SK-N-SH (cell line): ENCODE measurements around the gene C1orf35. TPM values are rescaled to one million over a fixed set of nuclear protein-coding genes. Genes with fewer than 3 reads are reported as not detected.

Experiments used
- CTCF ChIA-PET: fragments of 300-600, 350-600 bp; formaldehyde crosslinking; extraction: SDS; loops from one replicate; lab custom pipeline; 2021; lab: Yijun Ruan, JAX
- POLR2A ChIA-PET: fragments of 350-600 bp; sonication (Branson Sonifier 250); formaldehyde crosslinking; extraction: SDS; loops from one replicate; lab custom pipeline; 2020; ENCODE audit warnings: antibody characterized with exemption, inconsistent platforms; lab: Yijun Ruan, JAX
- DNase-seq: peaks from one replicate; pipeline ENCODE4 v3.0.0; 2012
- H2AFZ ChIP-seq: fragments of 200-600 bp; sonication (generic); 2 replicates; pipeline ENCODE4 v1.8.1; 2016; ENCODE audit warnings: antibody characterized with exemption, mild to moderate bottlenecking, low read depth
- H3F3A ChIP-seq: fragments of 200-600 bp; sonication (generic); replicated peaks from 2 replicates; pipeline ENCODE3; 2016; ENCODE audit warnings: antibody characterized with exemption, mild to moderate bottlenecking; ENCODE audit not compliant: insufficient read depth
- H3K27ac ChIP-seq, 2 experiments: fragments of 200-500 bp in 1 of 2; fragments of 200-600 bp in 1 of 2; sonication (Bioruptor generic) in 1 of 2; sonication (generic), shearing (Covaris generic) in 1 of 2; 2 replicates each; pipeline versions ENCODE4 v1.5.1 to v1.6.1; 2014 to 2016; ENCODE audit warnings: low read depth in 2 of 2, inconsistent platforms in 1 of 2, low read length in 1 of 2, mild to moderate bottlenecking in 1 of 2, mixed read lengths in 1 of 2
- H3K27me3 ChIP-seq: fragments of 200-600 bp; sonication (generic), shearing (Covaris generic); 2 replicates; pipeline ENCODE4 v1.6.1; 2016; ENCODE audit warnings: mixed run types; ENCODE audit not compliant: insufficient read depth
- H3K36me3 ChIP-seq, 2 experiments: fragments of 200-500 bp in 1 of 2; fragments of 200-600 bp in 1 of 2; sonication (Bioruptor generic) in 1 of 2; sonication (generic) in 1 of 2; replicated peaks in 1 of 2; 2 replicates each; pipeline versions ENCODE3 to v1.5.1; 2014 to 2016; ENCODE audit warnings: low read length in 1 of 2, mild to moderate bottlenecking in 1 of 2; ENCODE audit not compliant: insufficient read depth in 2 of 2, control insufficient read depth in 1 of 2
- H3K4me1 ChIP-seq, 2 experiments: fragments of 200-500 bp in 1 of 2; fragments of 200-600 bp in 1 of 2; sonication (Bioruptor generic) in 1 of 2; sonication (generic), shearing (Covaris generic) in 1 of 2; 2 replicates each; pipeline versions ENCODE4 v1.5.1 to v1.6.1; 2014 to 2016; ENCODE audit warnings: low read depth in 1 of 2, low read length in 1 of 2, mixed run types in 1 of 2; ENCODE audit not compliant: insufficient read depth in 2 of 2, control insufficient read depth in 1 of 2
- H3K4me2 ChIP-seq: fragments of 200-600 bp; sonication (generic), shearing (Covaris generic); 2 replicates; pipeline ENCODE4 v1.6.1; 2017; ENCODE audit warnings: mixed run types
- H3K4me3 ChIP-seq, 2 experiments: fragments of 200-500 bp in 1 of 2; fragments of 200-600 bp in 1 of 2; sonication (Bioruptor generic) in 1 of 2; sonication (generic), shearing (Covaris generic) in 1 of 2; 2 replicates each; pipeline versions ENCODE4 v1.5.1 to v1.8.1; 2014 to 2016; ENCODE audit warnings: low read depth in 2 of 2, inconsistent platforms in 1 of 2, low read length in 1 of 2, mild to moderate bottlenecking in 1 of 2, mixed read lengths in 1 of 2, moderate library complexity in 1 of 2
- H3K79me2 ChIP-seq: fragments of 200-600 bp; sonication (generic); 2 replicates; pipeline ENCODE4 v1.8.1; 2017; ENCODE audit warnings: mild to moderate bottlenecking; ENCODE audit not compliant: insufficient read depth
- H3K9ac ChIP-seq: fragments of 200-600 bp; sonication (generic); 2 replicates; pipeline ENCODE4 v1.6.1; 2017; ENCODE audit warnings: mixed run types
- H3K9me2 ChIP-seq: fragments of 200-600 bp; sonication (generic); 2 replicates; pipeline ENCODE4 v1.6.1; 2017; ENCODE audit warnings: mixed run types
- H3K9me3 ChIP-seq: fragments of 200-600 bp; sonication (generic); 2 replicates; pipeline ENCODE4 v1.6.1; 2017; ENCODE audit warnings: mixed run types, mild to moderate bottlenecking, moderate library complexity
- H4K20me1 ChIP-seq: fragments of 200-600 bp; sonication (generic); 2 replicates; pipeline ENCODE4 v1.6.1; 2017; ENCODE audit warnings: mild to moderate bottlenecking, mixed run types; ENCODE audit not compliant: insufficient read depth
- CHD2 ChIP-seq: fragments of 150-350 bp; IDR thresholded peaks from 2 replicates; pipeline ENCODE4 v1.6.1; 2018; ENCODE audit warnings: low read length; ENCODE audit not compliant: partially characterized antibody
- CTCF ChIP-seq: fragments of 200-600 bp; sonication (generic); IDR thresholded peaks from 2 replicates; pipeline ENCODE4 v1.6.1; 2017; ENCODE audit warnings: antibody characterized with exemption, mild to moderate bottlenecking, moderate library complexity
- EZH2phosphoT487 ChIP-seq: fragments of 200-600 bp; sonication (generic); IDR thresholded peaks from 2 replicates; pipeline ENCODE4 v1.6.1; 2017; ENCODE audit warnings: low read depth, mixed run types, mild to moderate bottlenecking, antibody characterized with exemption, moderate library complexity, borderline replicate concordance
- FOSL2 ChIP-seq: IDR thresholded peaks from 2 replicates; pipeline ENCODE4 v1.4.0; 2012; ENCODE audit warnings: low read depth, mild to moderate bottlenecking, moderate library complexity, borderline replicate concordance
- FOXM1 ChIP-seq: IDR thresholded peaks from 2 replicates; pipeline ENCODE4 v1.4.0; 2012; ENCODE audit warnings: low read depth, mild to moderate bottlenecking
- JUND ChIP-seq: IDR thresholded peaks from 2 replicates; pipeline ENCODE4 v1.4.0; 2012
- MEF2A ChIP-seq: IDR thresholded peaks from 2 replicates; pipeline ENCODE4 v1.4.0; 2012; ENCODE audit warnings: low read depth, borderline replicate concordance
- MXI1 ChIP-seq: IDR thresholded peaks from 2 replicates; pipeline ENCODE4 v1.6.1; 2012; ENCODE audit warnings: mild to moderate bottlenecking, low read depth, low read length, improper control_type of control experiment
- NRF1 ChIP-seq: IDR thresholded peaks from 2 replicates; pipeline ENCODE4 v1.6.1; 2012; ENCODE audit warnings: low read depth, mild to moderate bottlenecking, low read length
- PBX3 ChIP-seq: IDR thresholded peaks from 2 replicates; pipeline ENCODE4; 2012
- POLR2AphosphoS5 ChIP-seq: IDR thresholded peaks from 2 replicates; pipeline ENCODE4 v1.6.1; 2012; ENCODE audit warnings: low read depth, low read length
- RAD21 ChIP-seq: IDR thresholded peaks from 2 replicates; pipeline ENCODE4 v1.6.1; 2012; ENCODE audit warnings: mild to moderate bottlenecking, low read length
- REST ChIP-seq: IDR thresholded peaks from 2 replicates; pipeline ENCODE4 v1.6.1; 2012; ENCODE audit warnings: mild to moderate bottlenecking, low read depth, low read length, moderate library complexity
- RXRA ChIP-seq: IDR thresholded peaks from 2 replicates; pipeline ENCODE4 v1.4.0; 2012; ENCODE audit warnings: low read depth, mild to moderate bottlenecking, borderline replicate concordance
- SIN3A ChIP-seq: IDR thresholded peaks from 2 replicates; pipeline ENCODE4 v1.6.1; 2012; ENCODE audit warnings: low read depth, mild to moderate bottlenecking, low read length, moderate library complexity, borderline replicate concordance
- SMC3 ChIP-seq: IDR thresholded peaks from 2 replicates; pipeline ENCODE4 v1.6.1; 2012; ENCODE audit warnings: low read depth, low read length, improper control_type of control experiment
- TCF12 ChIP-seq: IDR thresholded peaks from 2 replicates; pipeline ENCODE4 v1.4.0; 2012
- USF1 ChIP-seq: IDR thresholded peaks from 2 replicates; pipeline ENCODE4 v1.4.0; 2012; ENCODE audit warnings: low read depth, borderline replicate concordance
- ZBTB33 ChIP-seq: IDR thresholded peaks from 2 replicates; pipeline ENCODE4 v1.4.0; 2012; ENCODE audit warnings: low read depth, borderline replicate concordance
- WGBS: methylation state at CpG from one replicate; pipeline ENCODE4 v1.1.6; 2017; ENCODE audit warnings: low lambda C conversion rate; 5-methylcytosine and 5-hydroxymethylcytosine counted together
- polyA plus RNA-seq, 3 experiments: library from polyadenylated mRNA; depleted of rRNA; stranded (reverse); fragments of >200 nt; gene quantifications; 2 replicates each; pipeline ENCODE4 v1.2.3, GENCODE V29; 2012

Gene C1orf35
- polyA plus RNA-seq, 1 of the 3 experiments (the other 2 are of a cell fraction) = 42.9 TPM

- no peak; the same call in 1 of the 2 replicates for TF ChIP-seq POLR2AphosphoS5
- peak; percentile 62 for TF ChIP-seq JUND
- no peak for TF ChIP-seq CHD2
- peak; percentile 28; the same call in 1 of the 2 replicates for TF ChIP-seq TCF12
- TF ChIP-seq CTCF = no peak
- no peak for TF ChIP-seq RAD21
- TF ChIP-seq EZH2phosphoT487 = no peak
- TF ChIP-seq RXRA = no peak
- TF ChIP-seq SIN3A = no peak
- TF ChIP-seq REST = no peak
- peak; percentile 87; the same call in 1 of the 2 replicates for TF ChIP-seq FOSL2
Observed at GRCh38 chr1:228087771-228088251, 15.3 kb downstream of the C1orf35 start (continued).

GRCh38 chr1:228085287-228085951 lies 17.7 kb downstream of the C1orf35 start:
- peak overlapping the region in 1 of 2 experiments; percentile 99; a peak in 1 of 4 replicates for H3K4me3 ChIP-seq
- H3F3A ChIP-seq = peaks cover 21% of the 10 kb centered on the region
- H3K9ac ChIP-seq = peak overlapping the region; percentile 25; the same call in 1 of the 2 replicates
- peak overlapping the region; percentile 100 for H3K4me2 ChIP-seq
- DNase-seq = no peak
- H2AFZ ChIP-seq = no peak overlapping the region
- H3K9me2 ChIP-seq = no peaks in the 10 kb centered on the region
- peaks cover 74% of the 10 kb centered on the region for H4K20me1 ChIP-seq
- POLR2A ChIA-PET = no interaction called here
- peaks cover 9 to 19% of the 10 kb centered on the region in 2 experiments for H3K36me3 ChIP-seq
- H3K9me3 ChIP-seq = no peaks in the 10 kb centered on the region
- peaks cover 100% of the 10 kb centered on the region for H3K79me2 ChIP-seq
- peak overlapping the region in 1 of 2 experiments; percentile 68; a peak in 2 of 4 replicates for H3K27ac ChIP-seq
- 73% methylated on average over 6 of the region's 6 CpGs for WGBS
- CTCF ChIA-PET = no interaction called here
- H3K4me1 ChIP-seq = peaks cover 35 to 43% of the 10 kb centered on the region in 2 experiments
- H3K27me3 ChIP-seq = no peaks in the 10 kb centered on the region
- TF ChIP-seq MXI1 (no peak), TCF12 (no peak), USF1 (no peak), JUND (no peak), SMC3 (no peak), CHD2 (no peak), NRF1 (no peak), MEF2A (no peak), FOXM1 (no peak), RAD21 (no peak), POLR2AphosphoS5 (no peak), ZBTB33 (no peak), PBX3 (no peak)
